GM12874 (cell line): ENCODE data around the gene LRRC30.

Experiments
- TF ChIP-seq, protein P1 (sequence below): IDR thresholded peaks from 2 replicates; pipeline ENCODE4 v1.5.1; 2011; ENCODE audit warnings: low read depth, mild to moderate bottlenecking, control low read depth, low read length, moderate library complexity; ENCODE audit not compliant: insufficient read depth

Gene LRRC30

DNA sequence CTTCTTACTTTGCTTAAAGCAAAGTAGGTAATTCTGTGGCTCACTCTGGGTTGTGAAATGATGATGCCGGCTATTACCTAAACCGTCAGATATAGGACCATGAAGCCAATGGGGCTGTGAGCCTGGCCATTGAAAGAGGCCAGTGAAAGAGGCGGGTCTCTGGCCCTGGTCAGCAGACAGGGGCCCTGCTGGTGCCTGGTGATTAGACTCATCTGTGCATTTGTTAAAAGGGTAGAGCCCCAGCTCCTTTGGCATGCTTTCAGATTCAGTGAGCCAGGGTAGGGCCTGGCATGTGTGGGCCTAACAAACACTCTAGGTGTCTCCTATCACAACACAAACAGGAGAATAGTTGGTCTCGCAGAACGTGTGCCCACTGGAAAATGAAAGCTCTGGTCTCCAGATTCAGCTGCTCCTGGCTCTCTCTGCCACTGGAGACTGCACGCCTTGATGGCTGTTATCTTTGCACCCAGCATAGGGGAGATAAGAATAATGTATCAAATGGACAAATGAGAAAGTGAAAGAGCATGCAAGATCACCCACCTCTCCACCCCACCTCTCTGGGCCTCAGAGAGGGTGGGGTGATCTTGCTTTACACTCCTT is 6.9 kb downstream of the LRRC30 start:
- TF ChIP-seq, protein P1, sequence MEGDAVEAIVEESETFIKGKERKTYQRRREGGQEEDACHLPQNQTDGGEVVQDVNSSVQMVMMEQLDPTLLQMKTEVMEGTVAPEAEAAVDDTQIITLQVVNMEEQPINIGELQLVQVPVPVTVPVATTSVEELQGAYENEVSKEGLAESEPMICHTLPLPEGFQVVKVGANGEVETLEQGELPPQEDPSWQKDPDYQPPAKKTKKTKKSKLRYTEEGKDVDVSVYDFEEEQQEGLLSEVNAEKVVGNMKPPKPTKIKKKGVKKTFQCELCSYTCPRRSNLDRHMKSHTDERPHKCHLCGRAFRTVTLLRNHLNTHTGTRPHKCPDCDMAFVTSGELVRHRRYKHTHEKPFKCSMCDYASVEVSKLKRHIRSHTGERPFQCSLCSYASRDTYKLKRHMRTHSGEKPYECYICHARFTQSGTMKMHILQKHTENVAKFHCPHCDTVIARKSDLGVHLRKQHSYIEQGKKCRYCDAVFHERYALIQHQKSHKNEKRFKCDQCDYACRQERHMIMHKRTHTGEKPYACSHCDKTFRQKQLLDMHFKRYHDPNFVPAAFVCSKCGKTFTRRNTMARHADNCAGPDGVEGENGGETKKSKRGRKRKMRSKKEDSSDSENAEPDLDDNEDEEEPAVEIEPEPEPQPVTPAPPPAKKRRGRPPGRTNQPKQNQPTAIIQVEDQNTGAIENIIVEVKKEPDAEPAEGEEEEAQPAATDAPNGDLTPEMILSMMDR = no peak

DNA sequence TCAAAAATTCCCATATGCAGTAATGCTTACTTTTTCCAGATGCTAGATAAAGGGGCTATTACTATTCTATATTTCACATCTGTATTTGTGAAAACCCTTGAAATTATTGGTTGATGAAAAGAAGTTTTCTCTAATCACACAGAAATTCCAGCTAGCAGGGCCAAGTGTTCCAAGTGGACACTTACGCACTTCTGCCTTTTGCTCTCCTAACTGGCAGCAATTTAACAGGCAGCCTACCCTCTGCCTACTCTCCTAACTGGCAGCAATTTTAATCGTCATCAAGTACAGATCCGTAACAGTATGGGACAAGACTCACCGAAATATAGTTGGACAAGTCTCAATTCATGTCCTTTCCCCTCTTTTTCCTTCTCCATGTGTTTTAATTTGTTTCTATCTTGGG is 12.0 kb downstream of the LRRC30 start:
- TF ChIP-seq, protein P1 = no peak

DNA sequence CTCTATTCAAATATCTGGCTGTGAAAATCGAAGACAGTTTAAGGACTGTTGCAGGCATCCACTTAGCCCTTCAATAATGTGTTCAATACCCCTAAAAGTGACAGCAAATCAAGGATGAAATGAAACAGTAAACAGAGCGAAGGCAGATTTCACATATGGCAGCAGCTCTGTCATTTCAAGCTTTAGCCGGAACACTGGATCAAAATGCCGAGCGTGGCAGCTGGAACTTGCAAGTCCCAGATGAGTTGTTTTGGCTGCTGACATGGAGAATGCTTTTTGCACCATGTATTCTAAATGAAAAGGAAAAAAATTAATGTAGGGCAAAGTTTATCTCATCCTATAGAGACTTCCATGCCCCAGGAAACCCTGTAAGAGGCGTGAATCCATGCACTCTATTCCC is 18.0 kb downstream of the LRRC30 start:
- TF ChIP-seq, protein P1 = no peak

DNA sequence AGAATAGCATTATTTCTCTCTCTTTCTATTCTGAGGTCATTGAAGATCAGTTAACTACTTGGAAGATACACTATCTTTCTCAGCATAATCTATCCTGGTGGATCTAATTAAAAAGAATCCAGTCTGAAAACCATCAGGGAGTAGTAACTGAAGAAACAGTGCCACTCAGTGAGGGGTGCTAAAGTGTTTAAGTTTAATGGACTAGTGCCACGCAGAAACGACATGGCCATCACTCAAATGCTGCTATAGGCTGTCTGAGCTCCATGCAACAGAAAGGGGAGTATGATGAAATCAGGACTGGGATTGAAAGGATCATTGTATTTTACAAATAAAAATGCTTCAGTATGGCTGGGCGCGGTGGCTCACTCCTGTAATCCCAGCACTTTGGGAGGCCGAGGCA is 23.3 kb downstream of the LRRC30 start:
- TF ChIP-seq, protein P1 = no peak

DNA sequence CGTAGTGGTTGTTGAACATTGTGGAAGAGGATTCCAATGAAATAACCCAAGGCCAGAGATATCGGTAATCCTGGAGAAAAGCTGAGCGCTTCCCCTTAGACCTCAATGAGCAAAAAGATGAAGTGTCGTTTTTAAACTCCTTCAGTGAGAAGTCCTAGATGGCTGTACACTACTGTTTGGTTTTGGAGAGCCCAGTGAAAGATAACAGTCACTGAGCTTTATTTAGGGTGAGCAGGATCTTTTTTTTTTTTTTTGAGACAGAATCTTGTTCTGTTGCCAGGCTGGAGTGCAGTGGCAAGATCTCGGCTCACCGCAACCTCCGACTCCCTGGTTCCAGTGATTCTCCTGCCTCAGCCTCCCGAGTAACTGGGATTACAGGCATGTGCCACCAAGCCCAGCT is 24.2 kb downstream of the LRRC30 start:
- TF ChIP-seq, protein P1 = no peak

DNA sequence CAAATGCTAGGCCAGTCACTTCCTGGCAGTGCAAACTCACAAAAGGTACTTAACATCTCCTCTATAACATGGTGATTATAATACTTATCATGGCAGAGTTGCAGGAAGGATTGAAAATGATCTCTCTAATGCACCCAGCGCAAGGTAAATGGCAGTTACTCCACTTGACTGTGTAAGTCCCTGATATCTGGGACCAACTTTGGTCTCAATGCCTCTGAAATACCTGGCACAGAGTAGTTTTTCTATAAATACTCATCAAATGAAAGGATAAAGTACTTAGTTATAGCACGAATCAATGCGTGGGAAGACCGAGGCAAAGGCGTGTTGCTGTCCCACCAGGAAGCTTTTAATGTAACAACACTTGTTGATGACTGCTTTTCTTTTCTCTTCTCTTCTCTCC is 24.8 kb downstream of the LRRC30 start:
- TF ChIP-seq, protein P1 = no peak

DNA sequence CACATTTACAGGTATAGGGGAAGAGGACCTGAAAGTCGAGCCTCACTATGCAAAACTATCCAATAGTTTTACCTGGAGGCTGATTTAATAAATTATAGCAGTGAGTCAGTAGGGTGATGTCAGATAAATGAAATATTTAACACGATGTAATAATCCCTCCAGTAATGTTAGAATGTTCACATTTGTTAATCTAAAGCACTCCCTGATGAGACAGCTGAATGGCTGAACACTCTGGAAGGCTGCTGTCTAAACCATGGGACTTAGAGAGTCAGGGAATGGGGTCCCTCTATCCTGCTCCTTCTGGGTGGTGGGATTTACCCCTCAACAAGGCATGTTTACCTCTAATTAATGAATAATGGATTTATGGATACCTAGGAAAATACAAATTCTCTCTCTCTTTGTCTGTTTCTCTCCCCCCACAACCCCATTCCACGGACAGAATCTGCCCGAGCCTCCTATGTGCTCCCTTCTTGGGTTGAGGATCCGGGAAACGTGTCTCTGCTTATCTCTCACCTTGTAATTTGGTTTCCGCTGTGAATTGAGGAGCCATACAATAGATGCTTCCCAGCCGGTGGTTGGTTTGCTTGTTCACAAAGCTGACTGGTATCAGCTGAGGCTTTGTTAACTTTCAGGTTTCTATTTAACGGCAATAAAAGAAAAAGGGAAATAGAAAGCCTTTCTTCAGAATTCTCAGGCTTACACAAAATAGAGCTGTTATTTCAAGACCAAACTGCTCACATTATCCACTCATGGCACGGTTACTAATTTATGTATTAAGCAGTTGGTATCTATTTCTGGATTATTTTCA is 25.9 kb downstream of the LRRC30 start:
- TF ChIP-seq, protein P1 = no peak
